Thyroid gland (tissue), 4 donors: Measurements from ENCODE around the gene SPTY2D1.

Experiments used
- POLR2A ChIP-seq, 2 donors: fragments of 450-650 bp; IDR thresholded peaks; one replicate each; pipeline ENCODE4 v1.6.1; 2017; ENCODE audit warnings: antibody characterized with exemption in 2 of 2, mild to moderate bottlenecking in 2 of 2, moderate library complexity in 1 of 2
- TF ChIP-seq, protein P1 (sequence below), 6 experiments: fragments of 200-600 bp in 3 of 6; fragments of 450-650 bp in 3 of 6; sonication (generic) in 3 of 6; IDR thresholded peaks; one replicate each; pipeline ENCODE4 v1.5.1; 2016 to 2019; ENCODE audit warnings: antibody characterized with exemption in 6 of 6, mild to moderate bottlenecking in 2 of 6, inconsistent platforms in 1 of 6, moderate library complexity in 1 of 6

DNA sequence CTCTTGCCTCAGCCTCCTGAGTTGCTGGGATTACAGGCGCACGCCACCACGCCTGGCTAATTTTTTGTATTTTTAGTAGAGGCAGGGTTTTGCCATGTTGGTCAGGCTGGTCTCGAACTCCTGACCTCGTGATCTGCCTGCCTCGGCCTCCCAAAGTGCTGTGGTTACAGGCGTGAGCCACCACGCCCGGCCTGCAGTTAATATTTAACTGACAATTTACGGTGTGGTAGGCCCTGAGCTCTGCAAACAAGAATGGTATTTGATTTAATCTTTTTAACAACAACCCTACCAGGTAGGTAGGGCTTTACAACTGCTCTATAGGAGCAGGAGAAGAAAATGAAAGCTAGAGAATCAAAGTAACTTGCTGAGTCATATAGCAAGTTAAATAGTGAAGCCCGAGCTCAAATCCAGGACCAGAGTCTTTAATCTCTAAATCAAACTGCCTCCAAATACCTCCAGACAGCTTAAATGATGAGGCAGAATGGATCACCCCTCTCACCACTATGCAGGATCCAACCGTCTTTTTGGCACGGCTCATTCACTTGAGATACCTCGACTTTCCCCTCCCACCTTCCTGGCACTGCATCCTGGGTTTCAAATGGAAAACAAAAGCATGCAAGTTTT, 55.1 kb downstream of the SPTY2D1 start:
- TF ChIP-seq, protein P1, sequence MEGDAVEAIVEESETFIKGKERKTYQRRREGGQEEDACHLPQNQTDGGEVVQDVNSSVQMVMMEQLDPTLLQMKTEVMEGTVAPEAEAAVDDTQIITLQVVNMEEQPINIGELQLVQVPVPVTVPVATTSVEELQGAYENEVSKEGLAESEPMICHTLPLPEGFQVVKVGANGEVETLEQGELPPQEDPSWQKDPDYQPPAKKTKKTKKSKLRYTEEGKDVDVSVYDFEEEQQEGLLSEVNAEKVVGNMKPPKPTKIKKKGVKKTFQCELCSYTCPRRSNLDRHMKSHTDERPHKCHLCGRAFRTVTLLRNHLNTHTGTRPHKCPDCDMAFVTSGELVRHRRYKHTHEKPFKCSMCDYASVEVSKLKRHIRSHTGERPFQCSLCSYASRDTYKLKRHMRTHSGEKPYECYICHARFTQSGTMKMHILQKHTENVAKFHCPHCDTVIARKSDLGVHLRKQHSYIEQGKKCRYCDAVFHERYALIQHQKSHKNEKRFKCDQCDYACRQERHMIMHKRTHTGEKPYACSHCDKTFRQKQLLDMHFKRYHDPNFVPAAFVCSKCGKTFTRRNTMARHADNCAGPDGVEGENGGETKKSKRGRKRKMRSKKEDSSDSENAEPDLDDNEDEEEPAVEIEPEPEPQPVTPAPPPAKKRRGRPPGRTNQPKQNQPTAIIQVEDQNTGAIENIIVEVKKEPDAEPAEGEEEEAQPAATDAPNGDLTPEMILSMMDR (IDR thresholded peaks at IDR 0.05), result no peak
- no peak for TF ChIP-seq POLR2A (IDR thresholded peaks at IDR 0.05)
